Measurements from ENCODE around the gene NEK6. TPM values are rescaled to one million over a fixed set of nuclear protein-coding genes. Genes with fewer than 3 reads are reported as not detected.

The NEK6 gene
- total RNA-seq, 1 donor from 2014 or later = 26.2 TPM

GRCh38 chr9:124355039-124355940 is 97.5 kb downstream of the NEK6 start:
- no peak for DNase-seq

- DNase-seq = no peak
Measured at GRCh38 chr9:124355941-124356744, 98.4 kb downstream of the NEK6 start.

- no peak for DNase-seq
Measured at GRCh38 chr9:124356745-124357390, 99.1 kb downstream of the NEK6 start.

GRCh38 chr9:124357721-124358361 is 100.1 kb downstream of the NEK6 start:
- no peak for DNase-seq

- DNase-seq = no peak
Measured at GRCh38 chr9:124358631-124359030, 100.9 kb downstream of the NEK6 start.

GRCh38 chr9:124359426-124359825 is 101.7 kb downstream of the NEK6 start:
- no peak for DNase-seq

- DNase-seq = no peak
Measured at GRCh38 chr9:124359855-124360678, 102.3 kb downstream of the NEK6 start.

GRCh38 chr9:124361128-124361527 is 103.4 kb downstream of the NEK6 start:
- DNase-seq = no peak

GRCh38 chr9:124363326-124364096 is 105.8 kb downstream of the NEK6 start:
- DNase-seq = no peak

- DNase-seq = no peak
Measured at GRCh38 chr9:124364141-124364540, 106.4 kb downstream of the NEK6 start.

- DNase-seq = no peak
Measured at GRCh38 chr9:124365036-124365435, 107.3 kb downstream of the NEK6 start.

GRCh38 chr9:124366476-124367220 is 108.9 kb downstream of the NEK6 start:
- no peak for DNase-seq

GRCh38 chr9:124368692-124369091 is 110.9 kb downstream of the NEK6 start:
- no peak for DNase-seq

- DNase-seq = no peak
Measured at GRCh38 chr9:124369231-124369797, 111.6 kb downstream of the NEK6 start.

- DNase-seq = no peak
Measured at GRCh38 chr9:124370896-124371582, 113.3 kb downstream of the NEK6 start.

- DNase-seq = no peak
Measured at GRCh38 chr9:124372038-124372437, 114.3 kb downstream of the NEK6 start.

GRCh38 chr9:124373386-124373785 is 115.6 kb downstream of the NEK6 start:
- DNase-seq = no peak

GRCh38 chr9:124373851-124374250 is 116.1 kb downstream of the NEK6 start:
- no peak for DNase-seq

- DNase-seq = no peak
Measured at GRCh38 chr9:124375726-124376125, 118.0 kb downstream of the NEK6 start.
